BJ (cell line): ENCODE results near the gene ATP2B1. TPM values are rescaled to one million over a fixed set of nuclear protein-coding genes. Genes with fewer than 3 reads are reported as not detected.

Source experiments
- CTCF ChIA-PET: fragments of 350-600 bp; formaldehyde crosslinking; extraction: SDS; loops from one replicate; lab custom pipeline; 2021; ENCODE audit warnings: antibody characterized with exemption, inconsistent platforms; lab: Yijun Ruan, JAX
- POLR2A ChIA-PET: fragments of 300-600 bp; sonication (Branson Sonifier 250); formaldehyde crosslinking; extraction: SDS; loops from one replicate; lab custom pipeline; 2021; ENCODE audit warnings: antibody characterized with exemption; lab: Charles Lee
- DNase-seq: peaks from one replicate; pipeline ENCODE4 v3.0.0-alpha.2; 2011; ENCODE audit warnings: low read depth
- H3K27me3 ChIP-seq: 2 replicates; pipeline ENCODE4 v1.6.0; 2011; ENCODE audit warnings: low read length; ENCODE audit not compliant: control insufficient read depth, insufficient read depth
- H3K36me3 ChIP-seq: 2 replicates; pipeline ENCODE4 v1.5.1; 2011; ENCODE audit warnings: low read length; ENCODE audit not compliant: control insufficient read depth, insufficient read depth
- H3K4me3 ChIP-seq: 2 replicates; pipeline ENCODE4 v1.5.1; 2011; ENCODE audit warnings: low read depth, mild to moderate bottlenecking, control low read depth, low read length
- CTCF ChIP-seq: IDR thresholded peaks from 2 replicates; pipeline ENCODE4 v1.5.1; 2011; ENCODE audit warnings: low read depth, mild to moderate bottlenecking, control low read depth, inconsistent platforms, low read length, moderate library complexity; ENCODE audit not compliant: insufficient read depth
- polyA plus RNA-seq: library from polyadenylated mRNA; depleted of rRNA; stranded (reverse); fragments of >200 nt; gene quantifications from 2 replicates; pipeline ENCODE4 v1.2.3, GENCODE V29; 2011

ATP2B1 gene
- polyA plus RNA-seq, 1 experiment, result 12.8 TPM

GRCh38 chr12:89752341-89752740 lies 43.7 kb upstream of the ATP2B1 start:
- H3K27me3 ChIP-seq, result no peaks in the 10 kb centered on the region
- ChIA-PET POLR2A (no interaction called here), CTCF (interaction anchor here (1.3 kb wide), 1 partner anchor 250 kb away, joined by 4 read pairs; no protein-coding TSS in a partner anchor)
- TF ChIP-seq CTCF, result no peak
- no peak overlapping the region for H3K4me3 ChIP-seq
- no peak for DNase-seq
- H3K36me3 ChIP-seq, result no peaks in the 10 kb centered on the region

GRCh38 chr12:89750389-89751351 lies 42.0 kb upstream of the ATP2B1 start:
- CTCF ChIA-PET, result no interaction called here

GRCh38 chr12:89748791-89749190 lies 40.2 kb upstream of the ATP2B1 start:
- ChIA-PET CTCF (interaction anchor here (0.6 to 1.2 kb wide), 3 partner anchors 9 to 1447 kb away, joined by 3 to 5 read pairs (median 3); no protein-coding TSS in a partner anchor), POLR2A (no interaction called here)
- no peak for TF ChIP-seq CTCF
- no peak for DNase-seq
- Histone ChIP-seq H3K4me3 (no peak overlapping the region), H3K36me3 (no peaks in the 10 kb centered on the region), H3K27me3 (no peaks in the 10 kb centered on the region)

More at GRCh38 chr12:89750389-89751351, 42.0 kb upstream of the ATP2B1 start:
- TF ChIP-seq CTCF, result no peak
- H3K27me3 ChIP-seq, result no peaks in the 10 kb centered on the region
- POLR2A ChIA-PET, result no interaction called here
- DNase-seq, result peak; percentile 84
- no peaks in the 10 kb centered on the region for H3K36me3 ChIP-seq
- no peak overlapping the region for H3K4me3 ChIP-seq

GRCh38 chr12:89745286-89745685 lies 36.6 kb upstream of the ATP2B1 start:
- Histone ChIP-seq H3K4me3 (no peak overlapping the region), H3K36me3 (no peaks in the 10 kb centered on the region), H3K27me3 (no peaks in the 10 kb centered on the region)
- no peak for TF ChIP-seq CTCF
- CTCF ChIA-PET, result no interaction called here
- no peak for DNase-seq
- POLR2A ChIA-PET, result no interaction called here

- ChIA-PET POLR2A (no interaction called here), CTCF (interaction anchor here (0.7 kb wide), 1 partner anchor 1504 kb away, joined by 3 read pairs; no protein-coding TSS in a partner anchor)
- no peak for TF ChIP-seq CTCF
- Histone ChIP-seq H3K4me3 (no peak overlapping the region), H3K36me3 (no peaks in the 10 kb centered on the region), H3K27me3 (no peaks in the 10 kb centered on the region)
- no peak for DNase-seq
Observed at GRCh38 chr12:89742337-89743022, 33.8 kb upstream of the ATP2B1 start.
